ENCODE results near the gene ITGB8.

DNA sequence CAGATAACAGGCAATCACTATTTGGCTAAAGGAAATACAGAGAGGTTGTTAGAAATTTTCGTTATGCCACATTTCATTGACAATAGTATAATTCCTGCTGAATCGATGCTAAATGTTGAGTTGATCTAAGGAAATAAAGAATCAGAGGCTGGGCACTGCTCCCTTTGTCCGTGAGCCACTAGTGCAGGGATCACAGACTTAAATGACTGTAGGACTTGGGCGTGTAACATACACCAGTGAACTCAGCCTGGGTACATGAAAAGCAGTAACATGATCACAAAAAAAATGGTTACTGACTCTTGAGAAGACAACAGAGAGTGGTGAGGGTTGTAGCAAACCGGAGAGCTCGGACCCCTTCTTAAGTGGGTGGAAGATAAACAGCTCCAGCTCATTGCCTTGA, 11.8 kb upstream of the ITGB8 start:
- no peak for TF ChIP-seq POLR2A (IDR thresholded peaks at IDR 0.05)
- TF ChIP-seq, protein P1, sequence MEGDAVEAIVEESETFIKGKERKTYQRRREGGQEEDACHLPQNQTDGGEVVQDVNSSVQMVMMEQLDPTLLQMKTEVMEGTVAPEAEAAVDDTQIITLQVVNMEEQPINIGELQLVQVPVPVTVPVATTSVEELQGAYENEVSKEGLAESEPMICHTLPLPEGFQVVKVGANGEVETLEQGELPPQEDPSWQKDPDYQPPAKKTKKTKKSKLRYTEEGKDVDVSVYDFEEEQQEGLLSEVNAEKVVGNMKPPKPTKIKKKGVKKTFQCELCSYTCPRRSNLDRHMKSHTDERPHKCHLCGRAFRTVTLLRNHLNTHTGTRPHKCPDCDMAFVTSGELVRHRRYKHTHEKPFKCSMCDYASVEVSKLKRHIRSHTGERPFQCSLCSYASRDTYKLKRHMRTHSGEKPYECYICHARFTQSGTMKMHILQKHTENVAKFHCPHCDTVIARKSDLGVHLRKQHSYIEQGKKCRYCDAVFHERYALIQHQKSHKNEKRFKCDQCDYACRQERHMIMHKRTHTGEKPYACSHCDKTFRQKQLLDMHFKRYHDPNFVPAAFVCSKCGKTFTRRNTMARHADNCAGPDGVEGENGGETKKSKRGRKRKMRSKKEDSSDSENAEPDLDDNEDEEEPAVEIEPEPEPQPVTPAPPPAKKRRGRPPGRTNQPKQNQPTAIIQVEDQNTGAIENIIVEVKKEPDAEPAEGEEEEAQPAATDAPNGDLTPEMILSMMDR (IDR thresholded peaks at IDR 0.05): no peak
